ENCODE results near the gene SLC9A9. TPM values are rescaled to one million over a fixed set of nuclear protein-coding genes. Genes with fewer than 3 reads are reported as not detected.

The SLC9A9 gene
- total RNA-seq, 3 donors from 2014 or later (not counting 1 experiment from before 2014, with no cell fraction given) = 24.0 to 29.1 (median 27.2) TPM

DNA sequence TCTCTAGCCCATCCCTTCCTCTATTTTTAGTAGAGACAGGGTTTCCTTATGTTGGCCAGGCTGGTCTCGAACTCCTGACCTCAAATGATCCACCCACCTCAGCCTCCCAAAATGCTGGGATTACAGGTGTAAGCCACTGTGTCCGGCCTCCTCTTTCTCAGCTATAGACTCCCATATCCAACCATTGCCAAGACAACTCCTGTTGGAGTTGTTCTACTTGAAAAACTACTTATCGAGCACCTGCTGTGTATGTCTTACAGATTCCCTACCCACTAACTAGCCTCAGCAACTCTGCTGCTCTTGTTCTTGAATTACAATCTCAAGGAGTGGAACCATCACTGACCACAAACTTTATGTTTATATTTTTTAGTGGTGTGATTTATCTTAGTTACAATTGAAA lies 186.6 kb downstream of the SLC9A9 start:
- no peak overlapping the region for H3K27ac ChIP-seq (ENCODE audit: low read length)
- H3K9me3 ChIP-seq (ENCODE audit: control insufficient read depth, insufficient read depth, low read length) = no peaks in the 10 kb centered on the region
- H3K36me3 Mint-ChIP-seq = no peaks in the 10 kb centered on the region
- H3K4me3 Mint-ChIP-seq = no peak overlapping the region
- H3K4me1 Mint-ChIP-seq = peaks cover 9 to 17% of the 10 kb centered on the region in 2 donors
- no peak for ATAC-seq
- TF ChIP-seq, protein P1, sequence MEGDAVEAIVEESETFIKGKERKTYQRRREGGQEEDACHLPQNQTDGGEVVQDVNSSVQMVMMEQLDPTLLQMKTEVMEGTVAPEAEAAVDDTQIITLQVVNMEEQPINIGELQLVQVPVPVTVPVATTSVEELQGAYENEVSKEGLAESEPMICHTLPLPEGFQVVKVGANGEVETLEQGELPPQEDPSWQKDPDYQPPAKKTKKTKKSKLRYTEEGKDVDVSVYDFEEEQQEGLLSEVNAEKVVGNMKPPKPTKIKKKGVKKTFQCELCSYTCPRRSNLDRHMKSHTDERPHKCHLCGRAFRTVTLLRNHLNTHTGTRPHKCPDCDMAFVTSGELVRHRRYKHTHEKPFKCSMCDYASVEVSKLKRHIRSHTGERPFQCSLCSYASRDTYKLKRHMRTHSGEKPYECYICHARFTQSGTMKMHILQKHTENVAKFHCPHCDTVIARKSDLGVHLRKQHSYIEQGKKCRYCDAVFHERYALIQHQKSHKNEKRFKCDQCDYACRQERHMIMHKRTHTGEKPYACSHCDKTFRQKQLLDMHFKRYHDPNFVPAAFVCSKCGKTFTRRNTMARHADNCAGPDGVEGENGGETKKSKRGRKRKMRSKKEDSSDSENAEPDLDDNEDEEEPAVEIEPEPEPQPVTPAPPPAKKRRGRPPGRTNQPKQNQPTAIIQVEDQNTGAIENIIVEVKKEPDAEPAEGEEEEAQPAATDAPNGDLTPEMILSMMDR (IDR thresholded peaks at IDR 0.05) = no peak
- H3K9me3 Mint-ChIP-seq = no peaks in the 10 kb centered on the region
- intact Hi-C loops (cut with micrococcal nuclease) = no loop called here
- WGBS (ENCODE audit: insufficient coverage) = 97% methylated on average over 3 of the region's 3 CpGs
- H3K4me1 ChIP-seq (ENCODE audit: control insufficient read depth, insufficient read depth, low read length) = no peaks in the 10 kb centered on the region
- H3K4me3 ChIP-seq (ENCODE audit: low read length) = no peak overlapping the region
- H3K27ac Mint-ChIP-seq = peak overlapping the region in 1 of 2 donors; percentile 42
- H3K27me3 Mint-ChIP-seq (ENCODE audit: low read depth in 2 of 2) = peaks cover 0 to 3% of the 10 kb centered on the region in 2 donors
- H3K36me3 ChIP-seq (ENCODE audit: control insufficient read depth, insufficient read depth, low read length) = no peaks in the 10 kb centered on the region
- no peaks in the 10 kb centered on the region for H3K27me3 ChIP-seq (ENCODE audit: control insufficient read depth, insufficient read depth, low read length)
- DNase-seq = no peak

DNA sequence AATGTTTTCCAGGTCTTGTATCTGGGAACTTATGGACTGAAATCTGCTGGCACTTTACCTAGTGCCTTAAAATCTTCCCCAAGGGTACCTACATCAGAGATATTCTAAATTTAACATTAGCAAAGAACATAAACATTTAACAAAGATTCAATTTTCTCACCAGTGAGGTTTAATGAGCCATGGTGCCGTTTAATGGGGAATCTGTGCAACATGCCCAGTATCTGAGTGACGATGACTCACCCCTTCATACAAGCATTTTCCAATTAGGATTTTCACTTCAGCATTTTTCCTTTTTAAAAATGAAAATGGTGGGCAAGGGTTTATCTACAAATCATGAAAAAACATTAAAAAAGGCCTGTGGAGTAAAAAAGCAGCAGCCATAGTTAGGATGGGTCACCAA lies 189.4 kb downstream of the SLC9A9 start:
- no peaks in the 10 kb centered on the region for H3K9me3 Mint-ChIP-seq
- no peak overlapping the region for H3K4me3 ChIP-seq (ENCODE audit: low read length)
- H3K27ac ChIP-seq (ENCODE audit: low read length) = no peak overlapping the region
- no peak for ATAC-seq
- no peak overlapping the region for H3K27ac Mint-ChIP-seq
- H3K36me3 ChIP-seq (ENCODE audit: control insufficient read depth, insufficient read depth, low read length) = no peaks in the 10 kb centered on the region
- no peak for DNase-seq
- no peaks in the 10 kb centered on the region for H3K27me3 ChIP-seq (ENCODE audit: control insufficient read depth, insufficient read depth, low read length)
- WGBS (ENCODE audit: insufficient coverage) = 100% methylated on average over 2 of the region's 2 CpGs
- intact Hi-C loops (cut with micrococcal nuclease) = no loop called here
- no peaks in the 10 kb centered on the region for H3K4me1 ChIP-seq (ENCODE audit: control insufficient read depth, insufficient read depth, low read length)
- H3K27me3 Mint-ChIP-seq (ENCODE audit: low read depth in 2 of 2) = no peaks in the 10 kb centered on the region
- peaks cover 0 to 6% of the 10 kb centered on the region in 2 donors for H3K4me1 Mint-ChIP-seq
- no peaks in the 10 kb centered on the region for H3K9me3 ChIP-seq (ENCODE audit: control insufficient read depth, insufficient read depth, low read length)
- no peak overlapping the region for H3K4me3 Mint-ChIP-seq
- TF ChIP-seq, protein P1 (IDR thresholded peaks at IDR 0.05) = no peak
- no peaks in the 10 kb centered on the region for H3K36me3 Mint-ChIP-seq

DNA sequence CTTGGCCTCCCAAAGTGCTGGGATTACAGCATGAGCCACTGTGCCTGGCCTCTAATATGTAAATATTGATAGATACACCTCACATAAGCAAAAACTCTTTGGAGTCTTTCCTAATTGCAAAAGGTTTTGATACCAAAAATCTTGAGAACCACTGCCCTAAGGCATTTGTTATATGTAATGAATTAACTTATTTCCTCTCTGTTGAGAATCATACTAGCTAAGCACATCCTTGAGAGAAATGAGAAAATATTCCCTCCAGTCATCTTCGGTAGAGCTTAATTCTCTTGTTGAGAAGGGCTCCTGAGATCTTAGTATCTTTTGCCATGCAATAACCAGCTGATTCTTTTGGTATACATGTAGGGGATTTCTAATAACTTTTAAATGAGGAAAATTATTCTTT lies 190.2 kb downstream of the SLC9A9 start:
- no CpG with 5 or more reads among the region's 1 CpG for WGBS (ENCODE audit: insufficient coverage)
- ATAC-seq = no peak
- Mint-ChIP-seq H3K27me3 (ENCODE audit: low read depth in 2 of 2) (no peaks in the 10 kb centered on the region), H3K4me1 (peaks cover 0 to 6% of the 10 kb centered on the region in 2 donors), H3K9me3 (no peaks in the 10 kb centered on the region), H3K27ac (no peak overlapping the region), H3K4me3 (no peak overlapping the region), H3K36me3 (no peaks in the 10 kb centered on the region)
- Histone ChIP-seq H3K36me3 (ENCODE audit: control insufficient read depth, insufficient read depth, low read length) (no peaks in the 10 kb centered on the region), H3K27me3 (ENCODE audit: control insufficient read depth, insufficient read depth, low read length) (no peaks in the 10 kb centered on the region), H3K9me3 (ENCODE audit: control insufficient read depth, insufficient read depth, low read length) (no peaks in the 10 kb centered on the region), H3K4me3 (ENCODE audit: low read length) (no peak overlapping the region), H3K27ac (ENCODE audit: low read length) (no peak overlapping the region), H3K4me1 (ENCODE audit: control insufficient read depth, insufficient read depth, low read length) (no peaks in the 10 kb centered on the region)
- intact Hi-C loops (cut with micrococcal nuclease) = no loop called here
- no peak for DNase-seq
- TF ChIP-seq, protein P1 (IDR thresholded peaks at IDR 0.05) = no peak

DNA sequence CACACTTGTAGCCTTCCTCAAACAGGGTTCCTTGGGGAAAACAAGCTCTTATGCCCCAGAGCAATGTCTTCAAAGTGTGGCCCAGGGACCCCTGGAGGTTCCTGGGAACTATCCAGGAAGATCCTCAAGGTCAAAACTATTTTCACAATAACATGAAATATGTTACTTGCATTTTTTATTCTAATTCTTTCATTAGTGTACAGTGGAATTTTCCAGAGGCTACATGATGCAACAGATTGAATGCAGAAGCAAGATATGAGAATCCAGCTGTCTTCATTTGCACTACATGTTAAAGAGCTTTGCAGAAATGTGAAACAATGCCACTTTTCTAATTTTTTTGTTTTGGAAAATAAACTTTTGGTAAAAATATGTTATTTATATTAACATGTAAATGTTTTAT lies 190.9 kb downstream of the SLC9A9 start:
- Mint-ChIP-seq H3K4me3 (no peak overlapping the region), H3K4me1 (peaks cover 0 to 6% of the 10 kb centered on the region in 2 donors), H3K27ac (no peak overlapping the region), H3K36me3 (no peaks in the 10 kb centered on the region), H3K27me3 (ENCODE audit: low read depth in 2 of 2) (no peaks in the 10 kb centered on the region), H3K9me3 (no peaks in the 10 kb centered on the region)
- no peak for DNase-seq
- H3K4me1 ChIP-seq (ENCODE audit: control insufficient read depth, insufficient read depth, low read length) = no peaks in the 10 kb centered on the region
- no peaks in the 10 kb centered on the region for H3K9me3 ChIP-seq (ENCODE audit: control insufficient read depth, insufficient read depth, low read length)
- H3K27me3 ChIP-seq (ENCODE audit: control insufficient read depth, insufficient read depth, low read length) = no peaks in the 10 kb centered on the region
- no peak overlapping the region for H3K27ac ChIP-seq (ENCODE audit: low read length)
- no peak overlapping the region for H3K4me3 ChIP-seq (ENCODE audit: low read length)
- ATAC-seq = no peak
- intact Hi-C loops (cut with micrococcal nuclease) = no loop called here
- TF ChIP-seq, protein P1 (IDR thresholded peaks at IDR 0.05) = no peak
- H3K36me3 ChIP-seq (ENCODE audit: control insufficient read depth, insufficient read depth, low read length) = no peaks in the 10 kb centered on the region

Measured in natural killer cell (primary cell).